GM23338 (cell line): ENCODE results near the gene TMEM163. TPM values are rescaled to one million over a fixed set of nuclear protein-coding genes. Genes with fewer than 3 reads are reported as not detected.

Experiments
- ATAC-seq: fragments of 200-7000 bp; cut with Tn5 transposase; 3 replicates; pipeline ENCODE4 v1.9.1; 2020
- DNase-seq: peaks from one replicate; pipeline ENCODE4 v3.0.0-alpha.2; 2015; ENCODE audit warnings: low spot score
- H2AFZ ChIP-seq: fragments of 200-600 bp; sonication (generic); 2 replicates; pipeline ENCODE4 v1.8.0; 2016; ENCODE audit warnings: antibody characterized with exemption, mild to moderate bottlenecking, moderate library complexity
- H3F3A ChIP-seq: fragments of 200-600 bp; sonication (generic); replicated peaks from 2 replicates; pipeline ENCODE4 v1.8.0; 2017; ENCODE audit warnings: antibody characterized with exemption, mixed run types, low read depth
- H3K27ac ChIP-seq: fragments of 200-600 bp; sonication (generic); 2 replicates; pipeline ENCODE4 v1.6.1; 2016; ENCODE audit warnings: low read depth
- H3K27me3 ChIP-seq: fragments of 200-600 bp; sonication (generic); 2 replicates; pipeline ENCODE4 v1.8.0; 2016; ENCODE audit warnings: mild to moderate bottlenecking, mixed run types, moderate library complexity; ENCODE audit not compliant: insufficient read depth
- H3K36me3 ChIP-seq: fragments of 200-600 bp; sonication (generic); 2 replicates; pipeline ENCODE4 v1.8.0; 2016; ENCODE audit warnings: mild to moderate bottlenecking; ENCODE audit not compliant: insufficient read depth
- H3K4me1 ChIP-seq: fragments of 200-600 bp; sonication (generic); 2 replicates; pipeline ENCODE4 v1.8.0; 2016; ENCODE audit warnings: mild to moderate bottlenecking, moderate library complexity; ENCODE audit not compliant: insufficient read depth
- H3K4me2 ChIP-seq: fragments of 200-600 bp; sonication (generic); 2 replicates; pipeline ENCODE4 v1.7.1; 2017; ENCODE audit warnings: mixed run types
- H3K4me3 ChIP-seq: fragments of 200-600 bp; sonication (generic); 2 replicates; pipeline ENCODE4 v1.6.1; 2016; ENCODE audit warnings: mixed run types
- H3K79me2 ChIP-seq: fragments of 200-600 bp; sonication (generic); replicated peaks from 2 replicates; pipeline ENCODE4 v1.8.0; 2017; ENCODE audit warnings: mild to moderate bottlenecking; ENCODE audit not compliant: insufficient read depth
- H3K9me2 ChIP-seq: fragments of 200-600 bp; sonication (generic); 2 replicates; pipeline ENCODE4 v1.8.0; 2017; ENCODE audit not compliant: insufficient read depth
- H4K20me1 ChIP-seq: fragments of 200-600 bp; sonication (generic); replicated peaks from 2 replicates; pipeline ENCODE4 v1.8.0; 2017; ENCODE audit warnings: mild to moderate bottlenecking; ENCODE audit not compliant: insufficient read depth
- H3K27ac Mint-ChIP-seq: 2 replicates; pipeline ENCODE4 v1.8.0; 2020; ENCODE audit warnings: inconsistent platforms, mild to moderate bottlenecking, moderate library complexity, mixed read lengths
- H3K27me3 Mint-ChIP-seq: 3 replicates; pipeline ENCODE4 v1.8.0; 2022; ENCODE audit warnings: low read depth, mild to moderate bottlenecking, moderate library complexity, mixed read lengths, inconsistent platforms; ENCODE audit not compliant: insufficient read depth, poor library complexity
- H3K36me3 Mint-ChIP-seq: 3 replicates; pipeline ENCODE4 v1.8.0; 2021; ENCODE audit warnings: low read depth, mild to moderate bottlenecking, inconsistent platforms, moderate library complexity, mixed read lengths
- H3K4me1 Mint-ChIP-seq: 3 replicates; pipeline ENCODE4 v1.8.0; 2020; ENCODE audit warnings: mild to moderate bottlenecking, inconsistent platforms, mixed read lengths
- H3K4me3 Mint-ChIP-seq: 3 replicates; pipeline ENCODE4 v1.8.0; 2021; ENCODE audit warnings: moderate library complexity, mild to moderate bottlenecking, inconsistent platforms, mixed read lengths
- H3K9me3 Mint-ChIP-seq: 3 replicates; pipeline ENCODE4 v1.8.0; 2020; ENCODE audit warnings: moderate library complexity, mild to moderate bottlenecking, inconsistent platforms, mixed read lengths
- CREB1 ChIP-seq: fragments of 250-450 bp; sonication (Bioruptor Pico); IDR thresholded peaks from 2 replicates; pipeline ENCODE4 v1.5.0; 2020; ENCODE audit warnings: low read depth, mild to moderate bottlenecking, moderate library complexity
- EZH2phosphoT487 ChIP-seq: fragments of 200-600 bp; sonication (generic); IDR thresholded peaks from one replicate; pipeline ENCODE4 v1.8.1; 2018; ENCODE audit warnings: antibody characterized with exemption; ENCODE audit not compliant: unreplicated experiment
- JUNB ChIP-seq: IDR thresholded peaks from one replicate; pipeline ENCODE4 v1.6.1; 2016; ENCODE audit warnings: antibody characterized with exemption; ENCODE audit not compliant: unreplicated experiment
- POLR2AphosphoS5 ChIP-seq: IDR thresholded peaks from 2 replicates; pipeline ENCODE4 v1.6.1; 2016; ENCODE audit warnings: antibody characterized with exemption, low read depth
- ZNF114 ChIP-seq: fragments of 250-450 bp; sonication (Bioruptor Pico); IDR thresholded peaks from 2 replicates; pipeline ENCODE4 v1.5.0; 2020; ENCODE audit warnings: mild to moderate bottlenecking, moderate library complexity
- ZNF331 ChIP-seq: fragments of 250-450 bp; sonication (Bioruptor Pico); IDR thresholded peaks from 2 replicates; pipeline ENCODE4 v1.5.0; 2020; ENCODE audit warnings: low read depth, mild to moderate bottlenecking, moderate library complexity
- polyA plus RNA-seq: library from polyadenylated mRNA; unstranded; fragments of >200 nt; fragmentation: Nextera tagmentation; extraction: Ambion mirVana; gene quantifications from 2 replicates; pipeline ENCODE4 v1.2.1, GENCODE V29; 2016
- total RNA-seq: library from RNA; depleted of rRNA; stranded (reverse); fragments of >200 nt; shearing (Covaris generic); gene quantifications from 2 replicates; pipeline ENCODE4 v1.2.3, GENCODE V29; 2014
- TF ChIP-seq, protein P1 (sequence below): fragments of 250-450 bp; sonication (Bioruptor Pico); IDR thresholded peaks from 2 replicates; pipeline ENCODE4 v1.5.0; 2020; ENCODE audit warnings: mild to moderate bottlenecking, moderate library complexity
- TF ChIP-seq, protein P2 (sequence below): IDR thresholded peaks from one replicate; pipeline ENCODE4 v1.6.1; 2018; ENCODE audit warnings: antibody characterized with exemption; ENCODE audit not compliant: unreplicated experiment

TMEM163 gene
- total and polyA plus RNA-seq, 2 experiments from 2014 or later = 1.1 to 1.8 TPM

DNA sequence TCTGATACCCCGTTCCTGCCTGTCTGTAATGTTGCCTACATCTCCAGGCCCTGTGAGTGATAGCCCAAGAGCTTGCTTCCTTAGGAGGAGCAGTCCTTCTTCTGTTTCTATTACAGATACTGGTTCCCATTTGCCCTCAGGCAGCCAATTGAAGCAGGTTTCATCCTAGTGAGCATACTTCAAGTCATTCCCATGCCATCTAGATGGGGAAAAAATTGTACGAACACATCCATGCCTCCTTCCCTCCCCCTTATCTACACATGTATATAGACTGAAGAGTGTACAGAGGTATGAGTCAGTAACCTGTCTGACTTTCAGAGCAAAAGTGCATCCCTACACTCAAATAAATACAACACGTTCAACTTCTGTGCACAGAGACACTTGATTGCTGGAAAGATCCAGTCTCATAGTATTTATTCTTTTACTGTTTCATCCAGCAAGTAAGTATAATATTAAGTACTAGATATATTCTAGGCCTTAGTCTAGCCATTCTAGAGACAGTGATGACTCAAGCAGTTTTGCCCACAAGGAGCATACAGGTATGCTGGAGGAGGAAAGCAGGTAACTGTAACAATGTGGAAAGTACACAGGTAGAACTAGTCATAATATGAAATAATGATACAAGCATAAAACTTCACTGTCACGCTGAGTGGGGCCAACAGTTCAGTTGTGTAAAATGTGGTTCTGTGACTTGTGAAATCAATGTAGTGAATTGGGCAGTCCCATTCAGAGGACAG is 311.5 kb downstream of the TMEM163 start:
- Histone ChIP-seq H3K9me2 (no peaks in the 10 kb centered on the region), H3K27me3 (no peaks in the 10 kb centered on the region), H3K27ac (no peak overlapping the region), H2AFZ (no peak overlapping the region), H3K36me3 (no peaks in the 10 kb centered on the region), H3K4me1 (peaks cover 5% of the 10 kb centered on the region; the same call in 1 of the 2 replicates), H3F3A (no peaks in the 10 kb centered on the region), H4K20me1 (0 out of 2 replicates have a peak, but pooled peaks cover 3% of the 10 kb centered on the region), H3K4me3 (no peak overlapping the region), H3K79me2 (no peaks in the 10 kb centered on the region), H3K4me2 (no peak overlapping the region)
- H3K4me1 Mint-ChIP-seq = peaks cover 9% of the 10 kb centered on the region; the same call in 2 of the 3 replicates
- ATAC-seq (no peak), DNase-seq (no peak)
- H3K27me3 Mint-ChIP-seq = no peaks in the 10 kb centered on the region
- H3K36me3 Mint-ChIP-seq = no peaks in the 10 kb centered on the region
- H3K9me3 Mint-ChIP-seq = no peaks in the 10 kb centered on the region
- no peak overlapping the region for H3K27ac Mint-ChIP-seq
- no peak for TF ChIP-seq ZNF114 (CRISPR knock-in tag)
- TF ChIP-seq CREB1 = no peak
- no peak for TF ChIP-seq ZNF331
- TF ChIP-seq, protein P1, sequence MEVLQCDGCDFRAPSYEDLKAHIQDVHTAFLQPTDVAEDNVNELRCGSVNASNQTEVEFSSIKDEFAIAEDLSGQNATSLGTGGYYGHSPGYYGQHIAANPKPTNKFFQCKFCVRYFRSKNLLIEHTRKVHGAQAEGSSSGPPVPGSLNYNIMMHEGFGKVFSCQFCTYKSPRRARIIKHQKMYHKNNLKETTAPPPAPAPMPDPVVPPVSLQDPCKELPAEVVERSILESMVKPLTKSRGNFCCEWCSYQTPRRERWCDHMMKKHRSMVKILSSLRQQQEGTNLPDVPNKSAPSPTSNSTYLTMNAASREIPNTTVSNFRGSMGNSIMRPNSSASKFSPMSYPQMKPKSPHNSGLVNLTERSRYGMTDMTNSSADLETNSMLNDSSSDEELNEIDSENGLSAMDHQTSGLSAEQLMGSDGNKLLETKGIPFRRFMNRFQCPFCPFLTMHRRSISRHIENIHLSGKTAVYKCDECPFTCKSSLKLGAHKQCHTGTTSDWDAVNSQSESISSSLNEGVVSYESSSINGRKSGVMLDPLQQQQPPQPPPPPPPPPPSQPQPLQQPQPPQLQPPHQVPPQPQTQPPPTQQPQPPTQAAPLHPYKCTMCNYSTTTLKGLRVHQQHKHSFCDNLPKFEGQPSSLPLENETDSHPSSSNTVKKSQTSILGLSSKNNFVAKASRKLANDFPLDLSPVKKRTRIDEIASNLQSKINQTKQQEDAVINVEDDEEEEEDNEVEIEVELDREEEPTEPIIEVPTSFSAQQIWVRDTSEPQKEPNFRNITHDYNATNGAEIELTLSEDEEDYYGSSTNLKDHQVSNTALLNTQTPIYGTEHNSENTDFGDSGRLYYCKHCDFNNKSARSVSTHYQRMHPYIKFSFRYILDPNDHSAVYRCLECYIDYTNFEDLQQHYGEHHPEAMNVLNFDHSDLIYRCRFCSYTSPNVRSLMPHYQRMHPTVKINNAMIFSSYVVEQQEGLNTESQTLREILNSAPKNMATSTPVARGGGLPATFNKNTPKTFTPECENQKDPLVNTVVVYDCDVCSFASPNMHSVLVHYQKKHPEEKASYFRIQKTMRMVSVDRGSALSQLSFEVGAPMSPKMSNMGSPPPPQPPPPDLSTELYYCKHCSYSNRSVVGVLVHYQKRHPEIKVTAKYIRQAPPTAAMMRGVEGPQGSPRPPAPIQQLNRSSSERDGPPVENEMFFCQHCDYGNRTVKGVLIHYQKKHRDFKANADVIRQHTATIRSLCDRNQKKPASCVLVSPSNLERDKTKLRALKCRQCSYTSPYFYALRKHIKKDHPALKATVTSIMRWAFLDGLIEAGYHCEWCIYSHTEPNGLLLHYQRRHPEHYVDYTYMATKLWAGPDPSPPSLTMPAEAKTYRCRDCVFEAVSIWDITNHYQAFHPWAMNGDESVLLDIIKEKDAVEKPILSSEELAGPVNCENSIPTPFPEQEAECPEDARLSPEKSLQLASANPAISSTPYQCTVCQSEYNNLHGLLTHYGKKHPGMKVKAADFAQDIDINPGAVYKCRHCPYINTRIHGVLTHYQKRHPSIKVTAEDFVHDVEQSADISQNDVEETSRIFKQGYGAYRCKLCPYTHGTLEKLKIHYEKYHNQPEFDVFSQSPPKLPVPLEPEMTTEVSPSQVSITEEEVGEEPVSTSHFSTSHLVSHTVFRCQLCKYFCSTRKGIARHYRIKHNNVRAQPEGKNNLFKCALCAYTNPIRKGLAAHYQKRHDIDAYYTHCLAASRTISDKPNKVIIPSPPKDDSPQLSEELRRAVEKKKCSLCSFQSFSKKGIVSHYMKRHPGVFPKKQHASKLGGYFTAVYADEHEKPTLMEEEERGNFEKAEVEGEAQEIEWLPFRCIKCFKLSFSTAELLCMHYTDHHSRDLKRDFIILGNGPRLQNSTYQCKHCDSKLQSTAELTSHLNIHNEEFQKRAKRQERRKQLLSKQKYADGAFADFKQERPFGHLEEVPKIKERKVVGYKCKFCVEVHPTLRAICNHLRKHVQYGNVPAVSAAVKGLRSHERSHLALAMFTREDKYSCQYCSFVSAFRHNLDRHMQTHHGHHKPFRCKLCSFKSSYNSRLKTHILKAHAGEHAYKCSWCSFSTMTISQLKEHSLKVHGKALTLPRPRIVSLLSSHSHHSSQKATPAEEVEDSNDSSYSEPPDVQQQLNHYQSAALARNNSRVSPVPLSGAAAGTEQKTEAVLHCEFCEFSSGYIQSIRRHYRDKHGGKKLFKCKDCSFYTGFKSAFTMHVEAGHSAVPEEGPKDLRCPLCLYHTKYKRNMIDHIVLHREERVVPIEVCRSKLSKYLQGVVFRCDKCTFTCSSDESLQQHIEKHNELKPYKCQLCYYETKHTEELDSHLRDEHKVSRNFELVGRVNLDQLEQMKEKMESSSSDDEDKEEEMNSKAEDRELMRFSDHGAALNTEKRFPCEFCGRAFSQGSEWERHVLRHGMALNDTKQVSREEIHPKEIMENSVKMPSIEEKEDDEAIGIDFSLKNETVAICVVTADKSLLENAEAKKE = no peak
- no peak for TF ChIP-seq EZH2phosphoT487
- no peak overlapping the region for H3K4me3 Mint-ChIP-seq

DNA sequence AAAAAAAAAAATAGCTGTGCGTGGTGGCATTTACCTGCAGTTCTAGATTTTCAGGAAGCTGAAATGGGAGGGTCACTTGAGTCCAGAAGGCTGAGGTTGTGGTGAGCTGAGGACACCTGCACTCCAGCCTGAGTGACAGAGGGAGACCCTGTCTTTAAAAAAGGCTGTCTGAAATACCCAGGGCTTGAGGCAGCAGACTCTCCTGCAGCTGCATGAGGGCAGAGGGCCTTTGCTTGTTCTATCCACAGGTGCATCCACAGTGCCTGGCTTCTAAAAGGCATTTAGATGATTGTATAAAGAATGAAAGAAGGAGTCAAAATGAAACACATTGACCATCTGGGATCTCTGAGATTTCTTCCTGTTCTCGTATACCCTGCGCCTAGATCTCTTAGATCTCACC is 312.1 kb downstream of the TMEM163 start:
- no peak overlapping the region for H3K4me3 Mint-ChIP-seq
- H3K4me3 ChIP-seq = no peak overlapping the region
- H3K4me1 Mint-ChIP-seq = peaks cover 7% of the 10 kb centered on the region; the same call in 2 of the 3 replicates
- no peaks in the 10 kb centered on the region for H3K9me3 Mint-ChIP-seq
- no peaks in the 10 kb centered on the region for H3K27me3 Mint-ChIP-seq
- no peaks in the 10 kb centered on the region for H3F3A ChIP-seq
- H3K27ac Mint-ChIP-seq = no peak overlapping the region
- no peak for DNase-seq
- H3K9me2 ChIP-seq = no peaks in the 10 kb centered on the region
- TF ChIP-seq, protein P2, sequence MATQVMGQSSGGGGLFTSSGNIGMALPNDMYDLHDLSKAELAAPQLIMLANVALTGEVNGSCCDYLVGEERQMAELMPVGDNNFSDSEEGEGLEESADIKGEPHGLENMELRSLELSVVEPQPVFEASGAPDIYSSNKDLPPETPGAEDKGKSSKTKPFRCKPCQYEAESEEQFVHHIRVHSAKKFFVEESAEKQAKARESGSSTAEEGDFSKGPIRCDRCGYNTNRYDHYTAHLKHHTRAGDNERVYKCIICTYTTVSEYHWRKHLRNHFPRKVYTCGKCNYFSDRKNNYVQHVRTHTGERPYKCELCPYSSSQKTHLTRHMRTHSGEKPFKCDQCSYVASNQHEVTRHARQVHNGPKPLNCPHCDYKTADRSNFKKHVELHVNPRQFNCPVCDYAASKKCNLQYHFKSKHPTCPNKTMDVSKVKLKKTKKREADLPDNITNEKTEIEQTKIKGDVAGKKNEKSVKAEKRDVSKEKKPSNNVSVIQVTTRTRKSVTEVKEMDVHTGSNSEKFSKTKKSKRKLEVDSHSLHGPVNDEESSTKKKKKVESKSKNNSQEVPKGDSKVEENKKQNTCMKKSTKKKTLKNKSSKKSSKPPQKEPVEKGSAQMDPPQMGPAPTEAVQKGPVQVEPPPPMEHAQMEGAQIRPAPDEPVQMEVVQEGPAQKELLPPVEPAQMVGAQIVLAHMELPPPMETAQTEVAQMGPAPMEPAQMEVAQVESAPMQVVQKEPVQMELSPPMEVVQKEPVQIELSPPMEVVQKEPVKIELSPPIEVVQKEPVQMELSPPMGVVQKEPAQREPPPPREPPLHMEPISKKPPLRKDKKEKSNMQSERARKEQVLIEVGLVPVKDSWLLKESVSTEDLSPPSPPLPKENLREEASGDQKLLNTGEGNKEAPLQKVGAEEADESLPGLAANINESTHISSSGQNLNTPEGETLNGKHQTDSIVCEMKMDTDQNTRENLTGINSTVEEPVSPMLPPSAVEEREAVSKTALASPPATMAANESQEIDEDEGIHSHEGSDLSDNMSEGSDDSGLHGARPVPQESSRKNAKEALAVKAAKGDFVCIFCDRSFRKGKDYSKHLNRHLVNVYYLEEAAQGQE = no peak
- TF ChIP-seq JUNB (no peak), POLR2AphosphoS5 (no peak)
- H3K27ac ChIP-seq = no peak overlapping the region
- H3K79me2 ChIP-seq = no peaks in the 10 kb centered on the region
- H3K36me3 ChIP-seq = no peaks in the 10 kb centered on the region
- H3K4me1 ChIP-seq = peaks cover 5% of the 10 kb centered on the region; the same call in 1 of the 2 replicates
- 0 out of 2 replicates have a peak, but pooled peaks cover 3% of the 10 kb centered on the region for H4K20me1 ChIP-seq
- ATAC-seq = no peak
- no peaks in the 10 kb centered on the region for H3K36me3 Mint-ChIP-seq
- no peak overlapping the region for H3K4me2 ChIP-seq
- H3K27me3 ChIP-seq = no peaks in the 10 kb centered on the region
- no peak overlapping the region for H2AFZ ChIP-seq
